ENCODE measurements around the gene CTSO. TPM values are rescaled to one million over a fixed set of nuclear protein-coding genes. Genes with fewer than 3 reads are reported as not detected.

Gene CTSO
- total RNA-seq, 1 experiment from 2014 or later, result 5.0 TPM

DNA sequence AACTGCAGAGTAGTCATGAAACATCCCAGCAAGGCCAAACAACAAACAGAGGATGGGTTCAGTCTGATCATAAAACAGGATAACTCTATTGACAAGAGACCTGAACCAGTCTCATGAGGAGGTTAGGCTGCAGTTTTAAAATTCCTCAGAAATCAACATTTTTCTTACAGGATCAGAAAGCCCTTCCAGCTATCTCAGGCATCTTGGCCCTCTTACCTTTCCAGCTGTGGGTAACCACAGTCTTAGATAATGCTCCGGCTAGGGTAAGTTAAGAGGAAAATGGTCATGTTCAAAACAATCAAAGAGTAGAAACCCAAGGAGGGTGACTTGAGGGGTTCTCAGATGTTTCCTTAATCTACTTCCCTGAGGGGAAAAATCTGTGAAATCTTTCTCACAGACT lies 5.1 kb downstream of the CTSO start:
- BruUV-seq (replicated peaks), result no TSS peak
- Histone ChIP-seq H3K4me2 (no peak overlapping the region), H4K20me1 (ENCODE audit: insufficient read depth) (no peaks in the 10 kb centered on the region), H3K27ac (no peak overlapping the region), H3K36me3 (ENCODE audit: low read depth) (no peaks in the 10 kb centered on the region), H3F3A (ENCODE audit: insufficient read depth, low read depth) (peaks cover 4% of the 10 kb centered on the region; the same call in 1 of the 2 replicates), H3K79me2 (ENCODE audit: low read depth) (no peaks in the 10 kb centered on the region), H3K4me1 (replicated peaks; ENCODE audit: insufficient read depth) (no peaks in the 10 kb centered on the region), H3K27me3 (ENCODE audit: insufficient read depth, low read depth) (no peaks in the 10 kb centered on the region), H2AFZ (no peak overlapping the region), H3K4me3 (no peak overlapping the region), H3K9me2 (ENCODE audit: insufficient read depth) (no peaks in the 10 kb centered on the region), H3K9me3 (ENCODE audit: insufficient read depth, low read depth) (no peaks in the 10 kb centered on the region)
- ChIA-PET CTCF (no interaction called here), POLR2A (ENCODE audit: unreplicated experiment) (no interaction called here)
- no peak for DNase-seq
- TF ChIP-seq, protein P1, sequence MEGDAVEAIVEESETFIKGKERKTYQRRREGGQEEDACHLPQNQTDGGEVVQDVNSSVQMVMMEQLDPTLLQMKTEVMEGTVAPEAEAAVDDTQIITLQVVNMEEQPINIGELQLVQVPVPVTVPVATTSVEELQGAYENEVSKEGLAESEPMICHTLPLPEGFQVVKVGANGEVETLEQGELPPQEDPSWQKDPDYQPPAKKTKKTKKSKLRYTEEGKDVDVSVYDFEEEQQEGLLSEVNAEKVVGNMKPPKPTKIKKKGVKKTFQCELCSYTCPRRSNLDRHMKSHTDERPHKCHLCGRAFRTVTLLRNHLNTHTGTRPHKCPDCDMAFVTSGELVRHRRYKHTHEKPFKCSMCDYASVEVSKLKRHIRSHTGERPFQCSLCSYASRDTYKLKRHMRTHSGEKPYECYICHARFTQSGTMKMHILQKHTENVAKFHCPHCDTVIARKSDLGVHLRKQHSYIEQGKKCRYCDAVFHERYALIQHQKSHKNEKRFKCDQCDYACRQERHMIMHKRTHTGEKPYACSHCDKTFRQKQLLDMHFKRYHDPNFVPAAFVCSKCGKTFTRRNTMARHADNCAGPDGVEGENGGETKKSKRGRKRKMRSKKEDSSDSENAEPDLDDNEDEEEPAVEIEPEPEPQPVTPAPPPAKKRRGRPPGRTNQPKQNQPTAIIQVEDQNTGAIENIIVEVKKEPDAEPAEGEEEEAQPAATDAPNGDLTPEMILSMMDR (conservative IDR thresholded peaks at IDR 0.05), result no peak
- intact Hi-C loops (cut with micrococcal nuclease; ENCODE audit: unreplicated experiment), result no loop called here

DNA sequence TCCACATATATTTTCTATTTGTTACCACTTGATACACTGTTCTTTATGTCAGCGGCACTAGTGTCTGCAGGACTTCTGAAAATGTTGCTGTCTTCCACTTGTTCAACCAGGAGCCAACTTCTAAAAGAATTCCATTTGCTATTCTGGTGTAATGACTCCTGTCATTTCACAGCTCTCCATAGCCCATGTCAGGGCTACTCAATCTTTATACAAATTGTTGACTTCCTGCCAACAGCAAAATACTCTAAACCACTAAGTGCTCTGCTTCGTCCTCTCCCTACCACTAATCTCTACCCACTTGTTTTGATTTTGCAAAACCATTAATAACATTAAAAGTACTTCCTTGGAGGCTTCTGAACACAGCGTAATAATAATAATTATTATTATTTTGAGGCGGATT lies 7.2 kb downstream of the CTSO start:
- no peaks in the 10 kb centered on the region for H3K4me1 ChIP-seq (replicated peaks; ENCODE audit: insufficient read depth)
- H4K20me1 ChIP-seq (ENCODE audit: insufficient read depth), result no peaks in the 10 kb centered on the region
- H3K4me3 ChIP-seq, result no peak overlapping the region
- H3K4me2 ChIP-seq, result no peak overlapping the region
- no peaks in the 10 kb centered on the region for H3K9me3 ChIP-seq (ENCODE audit: insufficient read depth, low read depth)
- intact Hi-C loops (cut with micrococcal nuclease; ENCODE audit: unreplicated experiment), result no loop called here
- no peak overlapping the region for H3K27ac ChIP-seq
- no peaks in the 10 kb centered on the region for H3K36me3 ChIP-seq (ENCODE audit: low read depth)
- DNase-seq, result no peak
- no peaks in the 10 kb centered on the region for H3K9me2 ChIP-seq (ENCODE audit: insufficient read depth)
- TF ChIP-seq, protein P1 (conservative IDR thresholded peaks at IDR 0.05), result no peak
- TF ChIP-seq EZH2 (IDR thresholded peaks at IDR 0.05; ENCODE audit: low read depth), result no peak
- H2AFZ ChIP-seq, result no peak overlapping the region
- H3K27me3 ChIP-seq (ENCODE audit: insufficient read depth, low read depth), result no peaks in the 10 kb centered on the region
- CTCF ChIA-PET, result no interaction called here
- no peaks in the 10 kb centered on the region for H3K79me2 ChIP-seq (ENCODE audit: low read depth)
- POLR2A ChIA-PET (ENCODE audit: unreplicated experiment), result no interaction called here
- no TSS peak for BruUV-seq (replicated peaks)
- no peaks in the 10 kb centered on the region for H3F3A ChIP-seq (ENCODE audit: insufficient read depth, low read depth)

DNA sequence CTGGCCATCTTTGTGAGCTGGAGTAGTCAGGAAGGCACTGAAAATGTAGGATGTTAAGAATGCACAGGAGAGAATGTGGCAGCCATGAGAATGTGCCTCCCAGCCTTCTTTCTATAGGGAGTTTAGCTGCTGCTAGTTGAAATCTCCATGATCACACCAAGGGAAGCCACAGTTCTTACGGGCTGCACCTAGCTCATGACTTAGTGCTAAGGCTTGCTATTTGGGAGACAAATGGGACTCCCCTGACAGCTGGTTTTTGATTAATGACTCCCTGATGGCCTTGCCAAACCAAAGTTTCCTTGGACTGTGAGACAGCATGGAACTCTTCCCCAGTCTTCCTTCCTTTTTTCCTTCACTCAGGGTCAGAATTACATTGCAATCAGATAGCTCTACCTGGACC lies 9.2 kb downstream of the CTSO start:
- no peak for DNase-seq
- no peaks in the 10 kb centered on the region for H3K79me2 ChIP-seq (ENCODE audit: low read depth)
- no peaks in the 10 kb centered on the region for H3K27me3 ChIP-seq (ENCODE audit: insufficient read depth, low read depth)
- no TSS peak for BruUV-seq (replicated peaks)
- H3K27ac ChIP-seq, result no peak overlapping the region
- no peaks in the 10 kb centered on the region for H3K9me2 ChIP-seq (ENCODE audit: insufficient read depth)
- TF ChIP-seq EZH2 (IDR thresholded peaks at IDR 0.05; ENCODE audit: low read depth), result no peak
- TF ChIP-seq, protein P1 (conservative IDR thresholded peaks at IDR 0.05), result no peak
- H3K4me1 ChIP-seq (replicated peaks; ENCODE audit: insufficient read depth), result no peaks in the 10 kb centered on the region
- intact Hi-C loops (cut with micrococcal nuclease; ENCODE audit: unreplicated experiment), result no loop called here
- no peaks in the 10 kb centered on the region for H3F3A ChIP-seq (ENCODE audit: insufficient read depth, low read depth)
- no peak overlapping the region for H3K4me2 ChIP-seq
- CTCF ChIA-PET, result interaction anchor here (0.7 kb wide), 1 partner anchor 9 kb away, joined by 5 read pairs; the partner anchor contains the start of gene CTSO
- H3K36me3 ChIP-seq (ENCODE audit: low read depth), result no peaks in the 10 kb centered on the region
- no peaks in the 10 kb centered on the region for H4K20me1 ChIP-seq (ENCODE audit: insufficient read depth)
- no peak overlapping the region for H3K4me3 ChIP-seq
- no peak overlapping the region for H2AFZ ChIP-seq
- H3K9me3 ChIP-seq (ENCODE audit: insufficient read depth, low read depth), result no peaks in the 10 kb centered on the region
- POLR2A ChIA-PET (ENCODE audit: unreplicated experiment), result no interaction called here

Measured in PC-9 (cell line).